Immature natural killer cell (primary cell): ENCODE data around the gene DEFB123. TPM values are rescaled to one million over a fixed set of nuclear protein-coding genes. Genes with fewer than 3 reads are reported as not detected.
A peak's percentile ranks its signal among the peaks of the same experiment; 100 is the strongest.

Source experiments
- DNase-seq, 3 donors: peaks; one replicate each; pipeline ENCODE4 v3.0.0; 2022; ENCODE audit warnings: mixed read lengths in 1 of 3
- H3K27ac Mint-ChIP-seq, 6 donors: one replicate each; pipeline ENCODE4 v1.8.0; 2020; ENCODE audit warnings: mixed read lengths in 6 of 6, mild to moderate bottlenecking in 5 of 6, inconsistent platforms in 4 of 6, moderate library complexity in 3 of 6
- H3K27me3 Mint-ChIP-seq, 3 donors: one replicate each; pipeline ENCODE4 v1.8.0; 2020 to 2021; ENCODE audit warnings: low read depth in 3 of 3, mild to moderate bottlenecking in 3 of 3, mixed read lengths in 3 of 3, moderate library complexity in 3 of 3, inconsistent platforms in 1 of 3
- H3K36me3 Mint-ChIP-seq, 3 donors: one replicate each; pipeline ENCODE4 v1.8.0; 2020; ENCODE audit warnings: mixed read lengths in 3 of 3, inconsistent platforms in 2 of 3, mild to moderate bottlenecking in 2 of 3
- H3K4me1 Mint-ChIP-seq, 2 donors: one replicate each; pipeline ENCODE4 v1.8.0; 2020; ENCODE audit warnings: inconsistent platforms in 2 of 2, mild to moderate bottlenecking in 2 of 2, mixed read lengths in 2 of 2, moderate library complexity in 1 of 2
- H3K4me3 Mint-ChIP-seq, 5 donors: one replicate each; pipeline ENCODE4 v1.8.0; 2020; ENCODE audit warnings: mild to moderate bottlenecking in 5 of 5, mixed read lengths in 5 of 5, inconsistent platforms in 3 of 5, moderate library complexity in 3 of 5
- H3K9me3 Mint-ChIP-seq, 6 donors: one replicate each; pipeline ENCODE4 v1.8.0; 2020; ENCODE audit warnings: mild to moderate bottlenecking in 6 of 6, mixed read lengths in 6 of 6, inconsistent platforms in 4 of 6, moderate library complexity in 3 of 6
- polyA plus RNA-seq, 3 donors: library from polyadenylated mRNA; unstranded; fragments of 300-500 nt; fragmentation: Illumina TruSeq; gene quantifications; one replicate each; pipeline ENCODE4 v1.2.3, GENCODE V29; 2021

DEFB123 gene
- polyA plus RNA-seq, 3 donors from 2014 or later, result not detected

GRCh38 chr20:31484001-31484400 is 43.6 kb downstream of the DEFB123 start:
- peak in 2 of 3 donors; percentile 5 to 12 for DNase-seq
- Mint-ChIP-seq H3K27ac (no peak overlapping the region), H3K9me3 (peaks cover 0 to 2% (median 0%) of the 10 kb centered on the region in 6 donors), H3K4me3 (no peak overlapping the region), H3K27me3 (peaks cover 8 to 17% (median 15%) of the 10 kb centered on the region in 3 donors), H3K4me1 (peaks cover 0 to 3% of the 10 kb centered on the region in 2 donors), H3K36me3 (no peaks in the 10 kb centered on the region)

GRCh38 chr20:31485450-31486339 is 45.3 kb downstream of the DEFB123 start:
- Mint-ChIP-seq H3K9me3 (peaks cover 0 to 2% (median 0%) of the 10 kb centered on the region in 6 donors), H3K4me1 (peaks cover 0 to 3% of the 10 kb centered on the region in 2 donors), H3K27me3 (peaks cover 12 to 17% (median 15%) of the 10 kb centered on the region in 3 donors), H3K36me3 (no peaks in the 10 kb centered on the region), H3K4me3 (no peak overlapping the region), H3K27ac (no peak overlapping the region)
- DNase-seq, result no peak

- Mint-ChIP-seq H3K27me3 (peaks cover 10 to 15% (median 12%) of the 10 kb centered on the region in 3 donors), H3K27ac (no peak overlapping the region), H3K4me1 (peaks cover 0 to 3% of the 10 kb centered on the region in 2 donors), H3K36me3 (no peaks in the 10 kb centered on the region), H3K9me3 (no peaks in the 10 kb centered on the region), H3K4me3 (no peak overlapping the region)
- DNase-seq, result no peak
Measured at GRCh38 chr20:31488115-31488514, 47.7 kb downstream of the DEFB123 start.

GRCh38 chr20:31489152-31489551 is 48.7 kb downstream of the DEFB123 start:
- Mint-ChIP-seq H3K27ac (no peak overlapping the region), H3K27me3 (peaks cover 10 to 15% (median 12%) of the 10 kb centered on the region in 3 donors), H3K36me3 (no peaks in the 10 kb centered on the region), H3K9me3 (no peaks in the 10 kb centered on the region), H3K4me1 (peaks cover 0 to 3% of the 10 kb centered on the region in 2 donors), H3K4me3 (no peak overlapping the region)
- no peak for DNase-seq

- H3K4me1 Mint-ChIP-seq, result peaks cover 0 to 3% of the 10 kb centered on the region in 2 donors
Measured at GRCh38 chr20:31490752-31491151, 50.3 kb downstream of the DEFB123 start.

GRCh38 chr20:31494131-31494530 is 53.7 kb downstream of the DEFB123 start:
- Mint-ChIP-seq H3K27ac (no peak overlapping the region), H3K36me3 (no peaks in the 10 kb centered on the region), H3K4me1 (no peaks in the 10 kb centered on the region), H3K9me3 (no peaks in the 10 kb centered on the region), H3K4me3 (no peak overlapping the region), H3K27me3 (peaks cover 3 to 6% (median 6%) of the 10 kb centered on the region in 3 donors)
- no peak for DNase-seq

More at GRCh38 chr20:31490752-31491151, 50.3 kb downstream of the DEFB123 start:
- Mint-ChIP-seq H3K36me3 (no peaks in the 10 kb centered on the region), H3K27ac (no peak overlapping the region), H3K27me3 (peaks cover 6 to 10% (median 8%) of the 10 kb centered on the region in 3 donors), H3K9me3 (no peaks in the 10 kb centered on the region), H3K4me3 (no peak overlapping the region)
- no peak for DNase-seq

GRCh38 chr20:31496761-31497295 is 56.4 kb downstream of the DEFB123 start:
- no peaks in the 10 kb centered on the region for H3K9me3 Mint-ChIP-seq
- H3K27ac Mint-ChIP-seq, result no peak overlapping the region
- peaks cover 2 to 12% (median 3%) of the 10 kb centered on the region in 3 donors for H3K27me3 Mint-ChIP-seq
- DNase-seq, result no peak
- no peak overlapping the region for H3K4me3 Mint-ChIP-seq
- no peaks in the 10 kb centered on the region for H3K4me1 Mint-ChIP-seq
- H3K36me3 Mint-ChIP-seq, result no peaks in the 10 kb centered on the region

GRCh38 chr20:31497838-31498540 is 57.6 kb downstream of the DEFB123 start:
- Mint-ChIP-seq H3K9me3 (no peaks in the 10 kb centered on the region), H3K27me3 (peaks cover under 1 to 12% (median 3%) of the 10 kb centered on the region in 3 donors), H3K4me1 (peaks cover under 1 to 5% of the 10 kb centered on the region in 2 donors)

More at GRCh38 chr20:31497838-31498540, 57.6 kb downstream of the DEFB123 start:
- Mint-ChIP-seq H3K27ac (no peak overlapping the region), H3K4me3 (no peak overlapping the region), H3K36me3 (no peaks in the 10 kb centered on the region)
- DNase-seq, result no peak

Other genes with a start within 250 kb of the DEFB123 start
- gene DEFB115, start 183.0 kb upstream of the DEFB123 start, polyA plus RNA-seq, result not detected
- gene DEFB116, start 132.0 kb upstream of the DEFB123 start, polyA plus RNA-seq, result not detected
- gene DEFB118, start 72.0 kb upstream of the DEFB123 start, polyA plus RNA-seq, result not detected
- gene DEFB119, start 50.0 kb upstream of the DEFB123 start, polyA plus RNA-seq, result not detected
- gene DEFB121, start 34.4 kb upstream of the DEFB123 start, polyA plus RNA-seq, result not detected
- gene DEFB124, start 34.5 kb downstream of the DEFB123 start, polyA plus RNA-seq, result not detected
- not detected for gene REM1, start 34.7 kb downstream of the DEFB123 start, polyA plus RNA-seq
- gene HM13, start 73.8 kb downstream of the DEFB123 start, polyA plus RNA-seq, result 100 to 1,000 TPM; 112 to 167 (median 152) TPM
- gene ID1, start 164.7 kb downstream of the DEFB123 start, polyA plus RNA-seq, result 1 to 10 TPM; 1.4 to 4.2 (median 1.9) TPM
- not detected for gene COX4I2, start 197.3 kb downstream of the DEFB123 start, polyA plus RNA-seq